ENCODE measurements around the gene PSTPIP2.

DNA sequence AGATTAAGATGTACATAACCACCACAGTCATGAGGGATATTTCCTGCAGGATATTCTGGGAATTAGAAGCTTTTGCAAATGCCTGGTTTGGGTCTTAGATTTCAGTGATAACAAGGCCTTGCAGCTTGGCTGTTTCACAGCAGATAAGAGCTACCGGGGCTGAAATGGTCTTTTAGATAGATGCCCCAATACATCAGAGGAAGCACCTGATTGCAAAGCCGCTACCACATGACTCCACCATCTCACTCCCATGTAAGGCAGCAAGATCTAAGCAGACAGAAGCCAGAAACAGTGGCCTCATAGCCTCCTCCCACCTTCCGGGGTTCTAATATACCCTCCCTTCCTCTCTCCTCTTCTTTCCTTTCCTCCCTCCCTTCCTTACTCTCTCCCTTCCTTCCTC lies 73.8 kb downstream of the PSTPIP2 start:
- TF ChIP-seq POLR2A (IDR thresholded peaks at IDR 0.05; ENCODE audit: low read depth, low read length): no peak
- TF ChIP-seq JUN (IDR thresholded peaks at IDR 0.05; ENCODE audit: borderline replicate concordance, insufficient read depth, insufficient read length, low read depth): no peak
- TF ChIP-seq, protein P1, sequence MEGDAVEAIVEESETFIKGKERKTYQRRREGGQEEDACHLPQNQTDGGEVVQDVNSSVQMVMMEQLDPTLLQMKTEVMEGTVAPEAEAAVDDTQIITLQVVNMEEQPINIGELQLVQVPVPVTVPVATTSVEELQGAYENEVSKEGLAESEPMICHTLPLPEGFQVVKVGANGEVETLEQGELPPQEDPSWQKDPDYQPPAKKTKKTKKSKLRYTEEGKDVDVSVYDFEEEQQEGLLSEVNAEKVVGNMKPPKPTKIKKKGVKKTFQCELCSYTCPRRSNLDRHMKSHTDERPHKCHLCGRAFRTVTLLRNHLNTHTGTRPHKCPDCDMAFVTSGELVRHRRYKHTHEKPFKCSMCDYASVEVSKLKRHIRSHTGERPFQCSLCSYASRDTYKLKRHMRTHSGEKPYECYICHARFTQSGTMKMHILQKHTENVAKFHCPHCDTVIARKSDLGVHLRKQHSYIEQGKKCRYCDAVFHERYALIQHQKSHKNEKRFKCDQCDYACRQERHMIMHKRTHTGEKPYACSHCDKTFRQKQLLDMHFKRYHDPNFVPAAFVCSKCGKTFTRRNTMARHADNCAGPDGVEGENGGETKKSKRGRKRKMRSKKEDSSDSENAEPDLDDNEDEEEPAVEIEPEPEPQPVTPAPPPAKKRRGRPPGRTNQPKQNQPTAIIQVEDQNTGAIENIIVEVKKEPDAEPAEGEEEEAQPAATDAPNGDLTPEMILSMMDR (IDR thresholded peaks at IDR 0.05; ENCODE audit: extremely low read depth in 1 of 2, insufficient read depth in 1 of 2, low read depth in 1 of 2, low read length in 2 of 2): no peak
- no peak for TF ChIP-seq POLR2AphosphoS5 (IDR thresholded peaks at IDR 0.05; ENCODE audit: insufficient read depth, low read depth, low read length)
- no peak for TF ChIP-seq FOS (IDR thresholded peaks at IDR 0.05; ENCODE audit: borderline replicate concordance, insufficient read depth, low read length)
- TF ChIP-seq EZH2 (IDR thresholded peaks at IDR 0.05; ENCODE audit: borderline replicate concordance, low read depth, low read length, severe bottlenecking): no peak
- no peak for TF ChIP-seq MAX (IDR thresholded peaks at IDR 0.05; ENCODE audit: insufficient read depth, insufficient read length)

Data from endothelial cell of umbilical vein (primary cell).